Stimulated activated CD8-positive, alpha-beta memory T cell treated with anti-CD3 and anti-CD28 coated beads, Interleukin-12 subunit alpha, Interleukin-12 subunit beta, amount 100 ng/mL, for 1 hour (primary cell): ENCODE measurements around the gene LHX3.

Experiments used
- DNase-seq: peaks from one replicate; pipeline ENCODE4 v3.0.0-alpha.2; 2020; ENCODE audit warnings: low read depth

LHX3 gene

GRCh38 chr9:136207616-136208015, 2.7 kb upstream of the LHX3 start:
- no peak for DNase-seq

- DNase-seq = no peak
Measured at GRCh38 chr9:136206602-136207275, 1.8 kb upstream of the LHX3 start.

DNA sequence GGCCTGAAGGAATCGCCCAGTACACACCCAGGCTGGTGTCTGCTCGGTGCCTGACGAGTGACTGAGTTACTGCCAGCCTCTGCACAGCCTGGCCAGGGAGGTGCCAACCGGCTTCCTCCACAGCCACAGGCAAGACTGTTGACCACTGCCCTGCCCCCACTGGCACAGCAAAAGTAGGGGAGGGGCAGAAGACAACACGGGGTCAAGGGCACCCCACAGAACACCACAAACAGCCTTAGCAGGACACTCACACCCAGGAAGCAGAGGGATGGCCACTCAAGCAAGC, 722 bp upstream of the LHX3 start:
- DNase-seq = no peak

DNA sequence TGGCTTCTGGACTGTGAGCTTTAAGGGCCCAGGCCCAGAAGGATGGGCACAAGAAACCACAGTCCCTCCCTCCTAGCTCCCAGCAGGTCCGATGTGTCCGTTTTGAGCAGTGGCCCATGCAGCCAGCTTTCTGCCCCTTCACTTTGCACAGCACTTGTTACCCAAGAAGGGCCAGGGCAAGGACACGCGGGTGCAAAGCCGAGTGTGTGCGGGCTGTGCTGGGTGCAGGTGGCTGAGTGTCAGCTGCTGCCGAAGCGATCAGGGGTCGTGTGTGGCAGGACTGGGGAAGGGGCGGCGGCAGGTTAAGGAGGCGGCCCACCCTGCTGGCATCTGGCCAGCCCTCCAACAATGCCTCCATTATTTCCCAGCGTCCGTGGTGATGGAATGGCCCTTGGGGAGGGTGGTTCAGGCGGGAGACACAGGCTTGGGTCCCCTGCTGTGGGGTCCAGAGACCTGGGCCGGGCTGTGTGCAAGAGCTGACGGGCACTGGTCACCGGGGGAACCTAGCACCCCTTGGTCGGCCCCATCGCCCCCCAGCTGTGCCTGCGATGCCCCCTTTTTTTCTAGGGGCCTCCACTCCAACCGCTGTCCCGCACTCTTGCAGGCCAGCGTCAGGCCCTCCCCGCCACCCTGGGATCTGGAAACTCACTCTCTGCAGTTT, 653 bp downstream of the LHX3 start:
- DNase-seq = no peak

GRCh38 chr9:136203408-136204144, 1.4 kb downstream of the LHX3 start:
- no peak for DNase-seq

- no peak for DNase-seq
Measured at GRCh38 chr9:136202454-136203407, 2.2 kb downstream of the LHX3 start.

DNA sequence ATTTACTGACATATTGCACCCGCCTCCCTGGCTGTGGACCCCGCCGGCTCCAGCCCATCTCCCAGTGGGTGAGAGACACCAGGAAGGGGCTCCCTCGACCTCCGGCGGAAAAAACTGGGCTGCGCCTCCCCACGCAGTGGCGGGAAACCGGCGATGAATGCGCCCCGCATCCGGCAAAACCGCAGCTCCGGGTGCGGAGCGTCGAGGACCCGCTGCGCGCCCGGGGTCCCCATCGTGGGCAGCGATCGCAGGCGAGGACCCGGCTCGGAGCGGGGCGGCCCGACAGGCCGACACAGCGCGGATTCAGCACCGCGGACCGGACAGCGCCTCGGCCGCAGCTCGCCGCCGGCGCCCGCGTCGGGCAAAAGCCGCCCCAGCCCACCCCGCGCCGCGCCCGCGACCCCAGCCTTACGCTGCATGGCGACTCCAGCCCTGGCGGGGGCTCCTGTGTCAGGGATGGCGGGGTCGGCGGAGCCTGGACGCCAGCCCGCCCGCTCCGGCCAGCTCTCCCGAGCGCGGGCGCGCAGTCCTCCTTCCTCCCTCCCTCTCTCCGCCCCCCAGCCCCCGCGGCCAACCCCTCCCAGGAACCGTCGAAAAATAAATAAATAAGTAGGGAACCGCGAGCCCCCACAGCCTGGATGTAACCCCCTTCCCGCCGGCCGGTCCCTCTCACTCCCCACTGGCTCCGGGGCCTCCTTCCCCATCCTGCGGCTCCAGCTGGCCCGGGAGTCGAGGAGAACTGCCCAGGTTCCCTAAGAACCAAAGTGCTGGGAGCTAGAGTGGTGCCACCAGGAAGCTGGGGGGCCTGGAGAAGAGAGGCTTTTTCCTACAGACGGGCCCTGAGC, 3.1 kb downstream of the LHX3 start:
- no peak for DNase-seq

GRCh38 chr9:136201174-136201573, 3.8 kb downstream of the LHX3 start:
- DNase-seq = no peak

DNA sequence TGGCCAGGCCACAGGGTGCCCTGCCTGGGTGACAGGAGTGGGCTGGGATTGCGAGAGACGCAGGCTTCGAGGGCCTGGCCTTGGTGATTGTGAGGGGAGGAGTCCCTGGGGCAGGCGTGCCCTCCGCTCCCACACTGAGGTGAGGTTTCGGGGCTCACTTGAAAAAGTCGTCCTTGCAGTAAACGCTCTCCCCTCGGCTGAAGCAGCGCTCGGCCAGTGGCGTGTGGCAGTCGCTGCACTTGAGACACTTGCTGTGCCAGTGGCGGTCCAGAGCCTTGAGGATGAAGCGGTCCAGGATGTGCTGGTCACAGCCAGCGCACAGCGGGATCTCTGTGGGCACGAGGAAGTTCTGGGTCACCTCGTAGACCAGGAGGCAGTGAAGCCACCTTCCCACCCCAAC, 4.5 kb downstream of the LHX3 start:
- DNase-seq = no peak

GRCh38 chr9:136199391-136200288, 5.3 kb downstream of the LHX3 start:
- no peak for DNase-seq

GRCh38 chr9:136198605-136199083, 6.3 kb downstream of the LHX3 start:
- DNase-seq = no peak

DNA sequence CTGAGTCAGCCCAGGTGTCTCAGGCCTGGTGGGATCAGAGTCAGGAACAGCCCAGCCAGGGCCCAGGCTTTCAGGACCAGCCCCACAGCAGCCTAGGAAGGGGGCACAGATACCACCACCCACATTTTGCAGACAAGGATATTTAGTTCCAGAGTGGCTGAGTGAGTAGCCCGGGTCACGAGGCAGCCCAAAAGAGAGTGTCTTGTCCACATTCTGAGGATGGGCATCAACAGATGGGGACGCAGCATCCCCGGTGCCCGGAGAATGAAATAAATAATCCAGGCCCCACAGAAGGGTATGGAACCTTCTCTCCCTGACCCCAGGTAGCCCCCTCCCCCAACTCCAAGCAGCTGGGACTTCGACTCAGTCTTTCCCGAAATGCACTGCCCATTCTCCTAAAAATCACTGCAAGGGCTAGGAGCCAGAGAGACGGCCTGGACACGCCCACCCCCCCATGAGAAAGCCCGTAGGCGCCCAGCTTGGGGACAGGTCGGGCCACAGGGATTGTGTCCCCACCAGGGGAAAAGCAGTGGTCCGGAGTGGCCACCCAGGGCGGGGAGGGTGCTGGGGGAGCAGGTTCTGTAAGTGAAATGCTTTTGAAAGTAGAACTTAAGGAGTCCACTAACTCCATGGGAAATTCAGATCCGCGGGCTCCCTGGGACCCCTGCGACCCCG, 6.9 kb downstream of the LHX3 start:
- no peak for DNase-seq

DNA sequence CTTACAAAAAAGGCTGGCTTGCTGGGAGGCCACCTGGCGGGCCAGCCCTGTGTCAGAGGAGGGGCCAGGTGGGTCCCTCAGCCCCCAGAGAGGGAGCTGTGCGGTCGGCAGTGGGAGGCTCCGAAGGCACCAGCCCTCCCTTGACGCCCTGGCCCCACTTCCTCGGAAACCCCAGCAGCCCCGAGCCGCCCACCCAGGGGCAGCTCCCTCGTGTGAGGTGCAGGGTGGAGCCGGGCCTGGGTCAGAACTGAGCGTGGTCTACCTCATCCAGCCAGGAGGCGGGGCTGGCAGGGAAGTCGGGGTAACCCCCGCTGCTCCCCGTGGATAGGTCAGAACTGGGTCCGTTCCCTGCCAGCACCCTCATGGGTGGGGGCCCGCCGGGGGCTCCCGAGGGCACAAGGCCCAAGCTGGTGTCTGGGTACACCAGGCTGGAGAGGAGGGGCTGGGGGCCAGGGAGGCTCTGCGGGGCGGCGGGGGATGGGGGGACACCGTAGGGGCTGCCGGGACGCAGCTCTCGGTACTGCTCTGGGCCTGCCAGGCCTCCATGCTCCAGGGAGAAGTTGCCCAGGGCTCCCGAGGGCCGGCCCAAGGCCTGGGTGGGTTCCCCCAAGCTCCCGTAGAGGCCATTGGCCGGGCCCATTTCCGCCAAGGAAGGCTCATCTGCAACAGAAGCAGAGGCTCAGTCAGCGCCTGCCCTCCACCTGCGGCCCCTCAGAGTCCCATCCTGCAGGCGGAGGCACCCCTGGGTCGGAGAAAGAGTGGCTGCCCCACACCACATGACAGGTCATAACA, 7.6 kb downstream of the LHX3 start:
- no peak for DNase-seq

DNA sequence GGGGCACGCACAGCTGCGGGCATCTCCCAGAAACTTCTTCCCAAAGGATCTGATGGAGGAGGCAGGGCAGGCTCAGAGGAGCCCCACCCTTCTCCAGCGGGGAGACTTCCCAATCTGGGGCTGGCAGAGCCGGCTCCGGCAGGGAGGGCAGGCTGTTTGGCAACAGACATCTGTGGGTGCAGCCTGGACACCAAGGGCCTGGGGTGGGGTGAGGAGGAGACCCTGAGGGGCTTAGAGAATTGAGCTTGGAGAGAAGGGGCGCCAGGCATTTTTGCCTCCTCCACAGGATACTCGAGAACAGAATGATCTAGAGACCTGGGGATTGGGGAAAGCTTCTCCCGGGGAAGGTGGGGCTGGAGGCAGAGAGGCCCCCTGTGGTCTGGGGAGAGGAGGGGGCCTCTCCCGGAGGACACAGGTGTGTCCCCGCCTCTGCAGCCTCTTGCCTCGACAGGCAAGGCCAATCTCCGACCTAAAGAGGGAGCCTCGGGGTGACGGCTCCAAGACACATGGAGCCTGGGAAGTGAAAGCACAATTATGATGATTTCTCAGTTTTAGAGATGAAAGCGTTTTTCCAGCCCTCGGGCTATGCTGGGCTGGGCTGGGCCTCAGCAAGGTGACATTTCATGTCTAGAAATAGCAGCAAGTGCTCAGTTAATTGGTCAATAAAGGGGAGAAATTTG, 8.4 kb downstream of the LHX3 start:
- DNase-seq = no peak

DNA sequence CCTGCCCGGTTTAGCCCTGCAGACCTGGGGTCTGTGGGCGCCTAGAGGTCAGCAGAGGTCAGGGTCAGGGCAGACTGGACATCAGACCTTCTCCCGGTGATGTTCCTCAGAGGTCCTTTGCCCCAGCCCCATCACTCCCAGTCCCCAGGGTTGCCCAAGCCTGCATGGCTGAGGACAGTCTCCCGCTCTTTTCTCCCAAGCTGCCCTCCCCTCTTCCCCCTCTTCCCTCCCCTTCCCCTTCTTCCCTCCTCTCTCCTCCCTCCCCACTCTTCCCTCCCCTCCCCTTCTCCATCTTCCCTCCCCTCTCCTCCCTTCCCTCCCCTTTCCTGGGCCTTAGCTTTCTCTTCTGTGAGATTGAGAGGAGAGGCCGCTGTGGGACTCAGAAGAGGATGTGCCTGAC, 10.4 kb downstream of the LHX3 start:
- no peak for DNase-seq

DNA sequence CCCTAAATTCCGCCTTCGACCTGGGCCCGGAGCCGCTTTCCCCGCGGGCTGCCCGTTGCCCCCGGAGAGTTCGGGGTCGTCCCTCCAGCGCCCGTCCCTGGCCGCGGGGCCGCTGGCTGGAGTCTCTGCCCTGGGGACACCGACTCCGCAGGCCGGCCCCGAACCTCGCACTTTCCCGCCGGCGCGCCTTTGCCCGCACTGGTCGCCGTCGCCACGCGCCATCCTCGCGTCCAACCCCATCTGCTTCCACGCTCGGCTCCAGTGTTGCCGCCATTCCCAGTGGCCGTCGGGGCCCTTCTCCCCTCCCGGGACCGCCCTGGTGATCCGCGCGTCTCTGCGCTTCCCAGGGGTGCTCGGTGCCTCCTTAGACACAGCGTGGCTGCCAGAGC, 11.0 kb downstream of the LHX3 start:
- no peak for DNase-seq

- DNase-seq = no peak
Measured at GRCh38 chr9:136193127-136193890, 11.6 kb downstream of the LHX3 start.
